ENCODE data around the gene FLACC1.

DNA sequence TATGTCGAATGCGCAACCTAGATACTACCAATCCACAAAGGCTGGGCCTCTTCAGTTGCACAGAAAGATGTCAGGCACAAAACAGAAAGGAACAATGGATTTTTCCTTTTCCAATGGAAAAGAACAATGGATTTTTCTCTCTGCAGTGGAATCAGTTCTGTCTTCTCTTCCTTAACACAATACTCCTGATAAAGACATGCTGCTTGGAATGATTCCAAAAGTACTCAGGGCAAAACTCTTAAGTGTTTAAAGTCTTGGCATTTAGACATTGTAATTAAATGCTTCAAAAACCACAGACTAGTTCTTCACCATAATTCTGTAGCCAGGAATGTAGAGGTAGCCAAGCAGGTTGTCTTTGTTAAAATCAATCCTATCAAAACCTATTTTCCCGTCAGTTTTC, 46.7 kb upstream of the FLACC1 start:
- TF ChIP-seq ELF4 (CRISPR knock-in tag; IDR thresholded peaks at IDR 0.05; ENCODE audit: low read depth) (no peak), MLX (CRISPR knock-in tag; IDR thresholded peaks at IDR 0.05) (no peak), CTCF (IDR thresholded peaks at IDR 0.05) (no peak), GABPB1 (CRISPR knock-in tag; IDR thresholded peaks at IDR 0.05) (no peak)
- TF ChIP-seq, protein P1, sequence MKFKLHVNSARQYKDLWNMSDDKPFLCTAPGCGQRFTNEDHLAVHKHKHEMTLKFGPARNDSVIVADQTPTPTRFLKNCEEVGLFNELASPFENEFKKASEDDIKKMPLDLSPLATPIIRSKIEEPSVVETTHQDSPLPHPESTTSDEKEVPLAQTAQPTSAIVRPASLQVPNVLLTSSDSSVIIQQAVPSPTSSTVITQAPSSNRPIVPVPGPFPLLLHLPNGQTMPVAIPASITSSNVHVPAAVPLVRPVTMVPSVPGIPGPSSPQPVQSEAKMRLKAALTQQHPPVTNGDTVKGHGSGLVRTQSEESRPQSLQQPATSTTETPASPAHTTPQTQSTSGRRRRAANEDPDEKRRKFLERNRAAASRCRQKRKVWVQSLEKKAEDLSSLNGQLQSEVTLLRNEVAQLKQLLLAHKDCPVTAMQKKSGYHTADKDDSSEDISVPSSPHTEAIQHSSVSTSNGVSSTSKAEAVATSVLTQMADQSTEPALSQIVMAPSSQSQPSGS (CRISPR knock-in tag; IDR thresholded peaks at IDR 0.05; ENCODE audit: borderline replicate concordance, low read depth) = no peak
- TF ChIP-seq, protein P2, sequence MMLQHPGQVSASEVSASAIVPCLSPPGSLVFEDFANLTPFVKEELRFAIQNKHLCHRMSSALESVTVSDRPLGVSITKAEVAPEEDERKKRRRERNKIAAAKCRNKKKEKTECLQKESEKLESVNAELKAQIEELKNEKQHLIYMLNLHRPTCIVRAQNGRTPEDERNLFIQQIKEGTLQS (CRISPR knock-in tag; conservative IDR thresholded peaks at IDR 0.05) = no peak
- TF ChIP-seq, protein P3, sequence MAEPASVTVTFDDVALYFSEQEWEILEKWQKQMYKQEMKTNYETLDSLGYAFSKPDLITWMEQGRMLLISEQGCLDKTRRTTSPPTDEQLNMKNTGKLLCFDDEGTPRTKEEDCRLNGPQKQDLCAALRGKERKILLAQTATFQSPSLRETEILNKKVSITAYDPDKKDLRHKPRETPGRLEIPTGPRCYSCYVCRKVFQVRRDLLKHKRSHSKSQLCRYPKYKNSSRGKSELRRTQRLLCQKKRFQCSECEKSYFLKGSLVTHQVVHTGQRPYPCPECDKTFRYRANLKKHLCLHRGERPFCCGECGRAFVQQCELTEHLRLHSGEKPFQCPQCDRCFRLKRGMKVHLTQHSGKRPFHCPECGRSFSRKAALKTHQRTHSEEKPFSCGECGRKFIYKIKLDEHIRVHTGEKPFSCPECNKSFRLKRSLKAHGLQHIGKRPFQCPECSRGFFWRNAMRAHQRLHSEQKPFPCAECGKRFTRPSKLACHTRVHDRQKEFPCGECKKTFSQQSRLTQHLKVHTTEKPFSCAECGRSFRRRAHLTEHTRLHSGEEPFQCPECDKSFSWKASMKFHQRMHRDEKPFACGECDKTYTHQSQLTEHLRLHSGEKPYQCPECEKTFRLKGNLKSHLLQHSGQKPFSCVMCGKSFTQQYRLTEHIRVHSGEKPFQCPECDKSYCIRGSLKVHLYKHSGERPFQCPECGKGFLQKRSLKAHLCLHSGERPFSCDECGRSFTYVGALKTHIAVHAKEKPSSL (CRISPR knock-in tag; conservative IDR thresholded peaks at IDR 0.05) = no peak
